NOMO-1 (cell line): Measurements from ENCODE around the gene NAGA.
"Not testable (repeated sequence)": the region's sequence is repeated elsewhere in the genome, so short reads cannot be mapped to it uniquely, and the experiment has no call there.

Experiments
- DNase-seq, 2 experiments: peaks; one replicate each; lab custom pipeline; 2025; ENCODE audit not compliant: unreplicated experiment in 2 of 2; lab: John Stamatoyannopoulos, UW

The NAGA gene

DNA sequence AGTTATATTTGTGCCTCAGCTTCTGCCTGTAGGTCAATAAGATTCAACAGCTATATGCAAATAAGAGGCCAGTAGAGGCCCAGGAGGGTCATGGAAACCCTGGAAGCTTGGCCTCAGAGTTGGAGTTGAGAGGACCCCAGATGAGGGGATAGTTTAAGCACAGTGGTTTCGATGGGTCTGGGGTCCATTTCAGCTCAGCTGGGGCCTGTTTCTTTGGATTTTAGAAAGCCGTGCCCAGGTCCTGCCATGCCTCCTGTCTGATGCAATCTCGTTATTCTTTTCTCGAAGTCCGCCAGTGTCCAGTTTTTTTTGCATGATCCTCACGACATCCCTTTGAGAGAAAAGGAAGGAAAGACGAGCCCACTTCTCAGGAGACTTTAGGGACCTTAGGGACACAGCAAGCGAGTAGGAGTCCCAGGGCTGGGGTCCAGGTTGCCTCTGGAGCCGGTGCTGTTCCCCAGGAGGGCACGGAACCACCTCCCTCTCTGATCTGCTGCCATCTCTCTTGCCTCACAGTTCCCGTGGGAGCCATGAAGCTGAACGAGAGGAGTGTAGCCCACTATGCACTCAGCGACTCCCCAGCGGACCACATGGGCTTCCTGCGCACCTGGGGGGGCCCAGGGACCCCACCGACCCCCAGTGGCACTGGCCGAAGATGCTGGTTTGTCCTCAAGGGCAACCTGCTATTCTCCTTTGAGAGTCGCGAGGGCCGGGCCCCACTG, 6.3 kb upstream of the NAGA start:
- no peak for DNase-seq

- no peak for DNase-seq
Measured at GRCh38 chr22:42074846-42075676, 4.4 kb upstream of the NAGA start.

- peak; percentile 25 for DNase-seq
Measured at GRCh38 chr22:42074132-42074811, 3.7 kb upstream of the NAGA start, which contains the start of gene PHETA2. PHETA2 (plus strand) TSS chr22:42074248; CDS start chr22:42077294, 3,046 bp downstream.

GRCh38 chr22:42073621-42074041, 3.0 kb upstream of the NAGA start:
- no peak for DNase-seq

DNA sequence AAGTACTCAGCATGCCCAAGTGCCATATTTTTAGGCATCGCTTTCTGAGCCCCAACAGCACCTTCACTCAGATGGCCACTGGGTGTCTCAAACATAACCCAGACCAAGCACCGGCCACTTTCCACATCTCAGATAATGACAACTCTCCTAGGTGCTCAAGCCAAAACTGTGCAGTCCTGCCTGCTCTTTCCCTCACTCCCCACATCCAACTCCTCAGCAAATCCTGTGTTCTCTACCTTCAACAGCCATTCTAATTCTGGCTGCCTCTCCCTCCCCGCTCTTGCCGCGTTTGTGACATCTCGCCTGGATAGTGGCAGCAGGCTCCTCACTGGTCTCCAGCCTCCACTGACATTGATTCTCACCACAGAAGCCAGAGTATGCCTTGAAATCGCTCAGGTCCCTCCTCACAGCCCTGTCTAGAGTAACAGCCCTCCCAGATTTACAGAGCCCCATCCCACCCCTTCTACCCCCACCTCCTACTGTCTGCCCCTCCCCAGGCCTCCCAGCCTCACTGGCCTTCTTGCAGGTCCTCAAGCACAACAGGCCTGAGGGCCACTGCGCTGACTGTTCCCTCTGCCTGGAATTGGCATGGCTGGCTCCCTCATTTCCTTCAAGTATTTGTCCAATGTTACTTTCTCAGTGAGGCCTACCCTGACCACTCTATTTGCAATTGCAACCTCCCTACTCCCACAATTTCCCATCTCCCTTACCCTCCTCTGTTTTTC, 2.2 kb upstream of the NAGA start:
- peak in 1 of 2 experiments; percentile 17 for DNase-seq

DNA sequence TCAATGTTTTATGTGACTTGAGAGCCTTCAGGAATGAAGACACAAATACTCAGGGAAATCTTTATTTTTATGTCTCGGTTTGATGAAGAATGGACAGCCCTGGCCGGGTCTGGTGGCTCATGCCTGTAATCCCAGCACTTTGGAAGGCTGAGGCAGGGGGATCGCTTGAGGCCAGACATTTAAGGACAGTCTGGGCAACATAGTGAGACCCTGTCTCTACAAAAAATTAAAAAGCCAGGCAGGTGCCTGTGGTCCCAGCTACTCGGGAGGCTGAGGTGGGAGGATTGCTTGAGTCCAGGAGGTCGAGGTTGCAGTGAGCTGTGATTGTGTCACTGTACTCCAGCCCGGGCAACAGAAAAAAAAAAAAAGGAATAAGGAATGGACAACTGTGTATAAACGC, 896 bp upstream of the NAGA start:
- not testable (repeated sequence) for DNase-seq

- DNase-seq = peak; percentile 74 to 75
Measured at GRCh38 chr22:42069801-42070516, 653 bp downstream of the NAGA start.

DNA sequence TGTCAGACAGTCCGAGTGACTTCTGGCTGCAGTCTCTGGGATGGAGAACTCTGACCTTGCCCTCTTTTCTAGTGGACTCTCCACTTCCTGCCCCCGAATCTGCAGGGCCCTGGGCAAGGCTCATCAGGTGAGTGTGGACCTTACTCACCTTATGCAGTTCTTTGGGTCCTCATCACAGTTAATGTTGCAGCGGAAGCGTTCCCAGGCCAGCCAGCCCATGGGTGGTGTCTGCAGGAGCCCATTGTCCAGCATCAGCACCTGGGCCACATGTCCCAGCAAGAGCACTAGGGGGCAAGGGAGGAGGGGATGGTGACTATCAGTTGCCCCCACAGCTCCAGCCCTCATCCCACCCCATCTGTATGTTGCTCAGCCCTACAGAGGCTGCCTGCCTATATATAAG, 2.3 kb downstream of the NAGA start:
- no peak for DNase-seq

DNA sequence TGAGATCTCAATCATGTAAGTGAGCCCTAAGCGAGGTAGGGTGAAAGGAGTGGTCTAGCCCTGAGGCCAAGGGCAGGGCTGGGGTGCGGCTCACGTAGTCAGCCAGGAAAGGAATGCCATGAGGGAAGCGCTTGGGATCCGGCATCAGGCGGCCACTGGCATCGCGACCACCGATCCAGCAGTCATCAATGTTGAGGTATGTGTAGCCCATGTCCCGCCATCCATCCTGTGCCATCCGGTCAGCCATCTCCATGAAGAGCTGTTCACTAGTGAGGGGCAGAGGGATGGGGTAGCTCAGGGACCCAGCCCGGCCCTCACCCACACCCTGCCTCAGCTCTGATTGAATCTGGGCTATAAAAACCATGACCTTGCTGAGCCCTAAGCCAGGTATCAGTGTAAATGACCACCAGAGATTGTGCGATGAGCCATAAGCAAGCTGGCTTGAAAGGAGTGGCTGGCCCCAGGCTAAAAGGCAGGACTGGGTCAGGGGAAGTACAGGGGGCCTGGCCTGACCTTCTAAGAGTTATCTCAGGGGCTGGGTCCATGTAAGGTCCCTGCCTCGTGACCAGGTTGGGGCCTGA, 2.9 kb downstream of the NAGA start:
- DNase-seq = no peak

GRCh38 chr22:42066937-42067336, 3.7 kb downstream of the NAGA start:
- DNase-seq = no peak

GRCh38 chr22:42066126-42066761, 4.4 kb downstream of the NAGA start:
- no peak for DNase-seq

DNA sequence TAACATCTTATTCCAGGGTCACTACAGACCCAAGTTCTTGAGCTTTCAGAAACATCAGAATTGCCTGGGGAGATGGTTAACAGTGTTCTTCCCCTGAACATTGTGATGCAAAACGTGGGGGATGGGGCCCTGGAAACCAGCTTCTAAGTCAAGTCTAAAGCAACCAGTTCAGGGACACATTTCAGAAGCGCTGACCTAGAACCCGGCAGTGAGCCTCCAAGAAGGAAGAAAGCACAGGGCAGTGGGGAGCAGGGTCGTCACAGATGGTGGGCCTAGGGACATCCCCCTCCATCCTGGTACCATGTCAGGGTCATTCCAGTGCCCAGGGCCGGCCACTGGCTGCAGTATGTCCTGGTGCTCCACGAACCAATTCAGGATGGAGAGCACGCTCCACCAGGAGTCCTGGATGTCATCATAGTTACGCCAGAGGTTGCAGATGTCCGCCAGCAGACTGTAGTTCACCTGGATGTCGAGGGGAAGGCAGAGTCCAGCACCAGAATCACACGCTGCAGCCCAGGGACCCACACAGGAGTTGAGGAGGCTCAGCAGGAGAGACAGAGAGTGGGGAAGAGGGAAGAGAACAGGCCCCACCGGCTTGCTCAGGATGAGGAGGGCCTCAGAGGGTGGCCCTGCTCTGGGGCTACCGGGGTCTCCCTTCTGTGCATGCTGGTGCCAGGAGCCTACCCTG, 5.0 kb downstream of the NAGA start:
- no peak for DNase-seq

- DNase-seq = no peak
Measured at GRCh38 chr22:42064629-42065028, 6.0 kb downstream of the NAGA start.

DNA sequence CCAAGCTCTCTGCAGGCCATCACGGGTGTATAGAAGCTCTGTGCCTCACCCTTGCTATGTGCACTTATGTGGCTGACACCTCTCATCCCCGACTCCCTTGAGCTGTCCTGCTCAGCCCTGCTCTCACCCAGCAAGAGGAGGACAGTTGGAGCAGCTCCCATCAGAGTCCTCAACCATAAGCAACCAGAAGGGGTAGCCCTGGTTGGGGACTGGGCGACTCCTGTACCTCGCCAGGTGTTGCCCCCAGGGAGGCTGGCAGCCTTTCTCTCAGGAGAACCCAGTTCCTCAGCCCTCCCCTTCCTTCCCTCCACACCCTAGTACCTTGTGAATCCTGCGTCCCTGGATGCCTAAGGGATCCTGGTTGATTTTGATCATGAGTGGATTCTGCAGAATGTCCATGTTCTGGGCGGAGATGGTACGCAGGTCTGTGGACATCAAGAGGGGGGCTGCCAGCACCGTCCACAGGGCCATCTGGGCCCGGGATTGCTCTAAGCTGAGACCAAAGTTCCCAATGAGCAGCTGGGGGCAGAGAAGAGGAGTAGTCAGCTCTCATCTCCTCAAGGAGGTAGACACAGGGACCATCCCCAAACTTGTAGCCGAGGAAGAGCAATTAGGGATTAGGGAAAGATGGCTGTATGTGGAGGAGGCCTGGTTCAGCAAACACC, 8.0 kb downstream of the NAGA start:
- no peak for DNase-seq

DNA sequence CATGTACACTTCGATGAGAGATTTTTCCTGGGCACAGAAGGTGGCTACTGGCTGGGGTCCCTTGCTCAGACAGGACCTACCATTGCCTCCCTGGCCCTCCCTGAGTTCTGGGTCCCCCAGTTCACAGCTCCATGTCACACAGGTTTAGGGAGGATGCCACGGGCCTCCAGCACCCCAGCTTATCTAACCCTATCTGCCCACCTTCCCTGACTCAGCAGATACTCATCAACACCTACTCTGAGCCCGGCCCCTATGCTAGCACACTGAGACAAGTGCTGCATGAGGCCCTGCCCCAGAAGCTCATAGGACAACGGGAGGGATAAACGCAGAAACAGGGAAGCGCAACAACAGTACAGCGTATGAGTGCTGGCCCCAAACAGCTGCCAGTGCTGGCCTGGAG, 9.6 kb downstream of the NAGA start:
- no peak for DNase-seq

DNA sequence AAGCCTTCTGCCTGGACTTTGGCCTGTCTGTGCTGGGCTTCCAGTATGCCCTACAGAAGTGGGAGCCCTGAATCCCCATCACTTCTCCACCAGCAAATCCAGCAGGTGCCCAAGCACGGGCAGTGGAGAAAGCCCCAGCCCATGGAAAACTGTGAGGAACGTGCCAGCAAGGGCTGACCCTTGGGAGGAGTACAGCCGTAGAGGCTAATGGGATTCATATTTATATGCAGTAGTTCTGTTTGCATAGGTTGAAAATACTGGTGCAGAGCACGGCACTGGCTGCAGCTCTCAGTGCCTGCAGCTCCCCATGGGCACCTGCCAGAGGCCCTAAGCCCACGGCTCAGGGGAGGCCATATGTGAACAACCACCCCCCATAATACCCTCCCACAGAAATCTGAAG, 10.1 kb downstream of the NAGA start:
- DNase-seq = no peak

GRCh38 chr22:42056757-42057511, 13.7 kb downstream of the NAGA start:
- no peak for DNase-seq
